K562 (cell line): Measurements from ENCODE around the gene PHACTR3. TPM values are rescaled to one million over a fixed set of nuclear protein-coding genes. Genes with fewer than 3 reads are reported as not detected.

Experiments
- ATAC-seq: fragments of 200-7000 bp; cut with Tn5 transposase; 3 replicates; pipeline ENCODE4 v1.9.1; 2020; ENCODE audit warnings: moderate library complexity
- BruUV-seq: library from RNA; stranded (reverse); fragments of 400-500 nt; replicated peaks from 2 replicates; lab custom pipeline; 2021; lab: Mats Ljungman, UMichigan
- CTCF ChIA-PET: fragments of 300-600 bp; formaldehyde crosslinking; extraction: SDS; loops from one replicate; lab custom pipeline; 2021; ENCODE audit warnings: low intra/inter-chr PET ratio; lab: Yijun Ruan, JAX
- POLR2A ChIA-PET: fragments of 300-600, 350-650 bp; sonication (Branson Sonifier 250); formaldehyde crosslinking; extraction: SDS; loops from one replicate; lab custom pipeline; 2021; ENCODE audit warnings: antibody characterized with exemption, inconsistent platforms; lab: Yijun Ruan, JAX
- DNase-seq, 4 experiments: peaks; one replicate each; pipeline versions ENCODE4 v3.0.0 to v3.0.0-alpha.2; 2011 to 2018; ENCODE audit warnings: low spot score in 3 of 4, mixed read lengths in 3 of 4; ENCODE audit errors: extremely low read depth in 1 of 4
- FAIRE-seq: peaks from 2 replicates; lab custom pipeline; 2011; peaks lifted over from hg19 to GRCh38; lab: Jason Lieb, UNC
- H2AFZ ChIP-seq: 2 replicates; pipeline ENCODE4 v1.6.0; 2011; ENCODE audit warnings: low read depth, low read length, control low read depth, inconsistent platforms
- H3K27ac ChIP-seq: fragments of 200-600 bp; 3 replicates; pipeline ENCODE4 v1.8.0; 2011; ENCODE audit warnings: low read depth, mild to moderate bottlenecking, control low read depth, inconsistent platforms, low read length, moderate library complexity, mixed read lengths; ENCODE audit errors: extremely low read depth
- H3K27me3 ChIP-seq, 2 experiments: fragments of 300-600 bp in 1 of 2; 2 replicates in 1 of 2; 3 replicates in 1 of 2; pipeline versions ENCODE4 v1.6.0 to v1.8.0; 2011; ENCODE audit warnings: inconsistent platforms in 2 of 2, low read length in 2 of 2, mild to moderate bottlenecking in 1 of 2, mixed read lengths in 1 of 2, moderate library complexity in 1 of 2; ENCODE audit not compliant: control insufficient read depth in 2 of 2, insufficient read depth in 2 of 2
- H3K36me3 ChIP-seq: fragments of 300-600 bp; 3 replicates; pipeline ENCODE4 v1.8.0; 2011; ENCODE audit warnings: mild to moderate bottlenecking, low read length, inconsistent platforms; ENCODE audit not compliant: control insufficient read depth, insufficient read depth
- H3K4me1 ChIP-seq, 2 experiments: fragments of 200-600 bp in 1 of 2; replicated peaks in 1 of 2; 2 replicates in 1 of 2; 3 replicates in 1 of 2; pipeline versions ENCODE4 v1.5.1 to v1.8.0; 2011; ENCODE audit warnings: inconsistent platforms in 2 of 2, low read length in 2 of 2, mild to moderate bottlenecking in 1 of 2, mixed read lengths in 1 of 2, moderate library complexity in 1 of 2; ENCODE audit not compliant: control insufficient read depth in 2 of 2, insufficient read depth in 2 of 2
- H3K4me2 ChIP-seq: 2 replicates; pipeline ENCODE4 v1.6.1; 2011; ENCODE audit warnings: low read length, control low read depth, inconsistent platforms, mixed read lengths; ENCODE audit not compliant: insufficient read depth
- H3K4me3 ChIP-seq: fragments of 200-600 bp; sonication (generic), shearing (Covaris generic); 2 replicates; pipeline ENCODE4 v1.5.1; 2016; ENCODE audit warnings: control low read depth, inconsistent platforms
- H3K79me2 ChIP-seq: fragments of 200-600 bp; 3 replicates; pipeline ENCODE4 v1.8.0; 2011; ENCODE audit warnings: low read length, inconsistent platforms; ENCODE audit not compliant: control insufficient read depth, insufficient read depth
- H3K9ac ChIP-seq, 2 experiments: 2 replicates each; pipeline versions ENCODE4 v1.6.0 to v1.6.1; 2011; ENCODE audit warnings: low read depth in 2 of 2, low read length in 2 of 2, control low read depth in 1 of 2, inconsistent platforms in 1 of 2, mild to moderate bottlenecking in 1 of 2, mixed read lengths in 1 of 2; ENCODE audit not compliant: insufficient read depth in 1 of 2
- H3K9me1 ChIP-seq: one replicate; pipeline ENCODE4 v1.6.0; 2011; ENCODE audit warnings: inconsistent platforms, mild to moderate bottlenecking, low read length, moderate library complexity; ENCODE audit not compliant: control insufficient read depth, insufficient read depth
- H3K9me3 ChIP-seq: replicated peaks from 2 replicates; pipeline ENCODE4 v1.5.1; 2011; ENCODE audit warnings: low read depth, low read length, inconsistent platforms; ENCODE audit not compliant: control insufficient read depth, insufficient read depth
- H4K20me1 ChIP-seq: replicated peaks from 2 replicates; pipeline ENCODE4 v1.6.1; 2011; ENCODE audit warnings: low read length, inconsistent platforms, mixed read lengths; ENCODE audit not compliant: control insufficient read depth, insufficient read depth
- ADNP ChIP-seq: fragments of 200-800 bp; sonication (Bioruptor generic); IDR thresholded peaks from 2 replicates; pipeline ENCODE4 v1.6.1; 2016; ENCODE audit warnings: missing genetic modification characterization, missing compliant biosample characterization
- CREB3L1 ChIP-seq: fragments of 450-650 bp; IDR thresholded peaks from 2 replicates; pipeline ENCODE4 v1.6.1; 2014; ENCODE audit warnings: low read depth, mild to moderate bottlenecking, moderate library complexity, borderline replicate concordance
- DACH1 ChIP-seq: fragments of 450-650 bp; IDR thresholded peaks from 2 replicates; pipeline ENCODE4 v1.6.1; 2018; ENCODE audit not compliant: partially characterized antibody
- FOSL1 ChIP-seq: fragments of 200-800 bp; sonication (Bioruptor generic); conservative IDR thresholded peaks from 2 replicates; pipeline ENCODE4 v1.6.1; 2016; ENCODE audit warnings: missing genetic modification characterization, missing compliant biosample characterization
- GATA2 ChIP-seq: sonication (generic); formaldehyde crosslinking; IDR thresholded peaks from 2 replicates; pipeline ENCODE4 v1.4.0; 2020; ENCODE audit warnings: mild to moderate bottlenecking, missing genetic modification reagents
- HDGF ChIP-seq: fragments of 450-650 bp; IDR thresholded peaks from 2 replicates; pipeline ENCODE4 v1.6.1; 2016
- HNRNPLL ChIP-seq: fragments of 200-400 bp; formaldehyde crosslinking; IDR thresholded peaks from 2 replicates; pipeline ENCODE4 v1.6.1; 2017; ENCODE audit warnings: low read length, low read depth, mild to moderate bottlenecking; ENCODE audit not compliant: poor library complexity, severe bottlenecking
- ID3 ChIP-seq, 2 experiments: fragments of 250-450 bp in 1 of 2; fragments of 450-650 bp in 1 of 2; sonication (Bioruptor Pico) in 1 of 2; IDR thresholded peaks; 2 replicates each; pipeline versions ENCODE4 v1.6.1 to v1.8.0; 2016 to 2021; ENCODE audit warnings: mild to moderate bottlenecking in 2 of 2, moderate library complexity in 2 of 2, missing compliant biosample characterization in 1 of 2, missing genetic modification characterization in 1 of 2
- SMARCA4 ChIP-seq: fragments of 450-650 bp; IDR thresholded peaks from 2 replicates; pipeline ENCODE4 v1.6.1; 2016
- TFAP4 ChIP-seq: sonication (generic); formaldehyde crosslinking; IDR thresholded peaks from 2 replicates; pipeline ENCODE4 v1.8.0; 2022; ENCODE audit warnings: missing genetic modification reagents, mild to moderate bottlenecking, moderate library complexity, borderline replicate concordance
- ZBTB8A ChIP-seq: fragments of 450-650 bp; IDR thresholded peaks from 2 replicates; pipeline ENCODE4 v1.6.1; 2018; ENCODE audit warnings: mild to moderate bottlenecking, moderate library complexity; ENCODE audit not compliant: partially characterized antibody
- ZNF133 ChIP-seq: fragments of 250-450 bp; sonication (Bioruptor Pico); IDR thresholded peaks from 2 replicates; pipeline ENCODE4 v1.4.0; 2020; ENCODE audit warnings: mild to moderate bottlenecking
- ZNF263 ChIP-seq: sonication (generic); formaldehyde crosslinking; IDR thresholded peaks from 2 replicates; pipeline ENCODE4 v1.8.0; 2022; ENCODE audit warnings: mild to moderate bottlenecking, missing genetic modification reagents, borderline replicate concordance
- ZNF766 ChIP-seq: fragments of 200-800 bp; sonication (Bioruptor generic); conservative IDR thresholded peaks from 2 replicates; pipeline ENCODE4 v1.6.1; 2016; ENCODE audit warnings: missing genetic modification characterization, missing compliant biosample characterization
- WGBS: fragments of 100-300 bp; shearing (Covaris generic); methylation state at CpG from one replicate; pipeline ENCODE4 v1.1.6; 2016; ENCODE audit warnings: low coverage, mixed read lengths; ENCODE audit not compliant: insufficient coverage; ENCODE audit errors: missing lambda C conversion rate; 5-methylcytosine and 5-hydroxymethylcytosine counted together
- in situ Hi-C: fragments of 300-500 bp; cut with MboI; formaldehyde crosslinking; loops from 4 replicates; pipeline ENCODE4 v1.15.0; 2018; ENCODE audit warnings: inconsistent platforms, mixed read lengths
- intact Hi-C: fragments of 100-400 bp; cut with micrococcal nuclease; formaldehyde crosslinking; loops from 2 replicates; pipeline ENCODE4 v1.14.2; 2022
- polyA plus RNA-seq, 8 experiments: library from polyadenylated mRNA; depleted of rRNA in 4 of 8; stranded (reverse) in 5 of 8; unstranded in 3 of 8; fragments of >200 nt; fragmentation: Nextera tagmentation in 2 of 8; fragmentation: Illumina TruSeq in 1 of 8; extraction: Ambion mirVana in 2 of 8; extraction: Trizol in 1 of 8; gene quantifications; 2 replicates each; pipeline versions ENCODE4 v1.2.1 to v1.2.3, GENCODE V29; 2011 to 2014; ENCODE audit warnings: inconsistent platforms in 1 of 8, missing spikeins in 1 of 8
- total RNA-seq, 7 experiments: library from RNA; depleted of rRNA in 6 of 7; stranded (reverse); fragments of >200 nt in 6 of 7; fragmentation: Illumina TruSeq in 2 of 7; extraction: Trizol in 2 of 7; gene quantifications; 2 replicates each; pipeline versions ENCODE4 v1.2.1 to v1.2.3, GENCODE V29; 2011 to 2021; ENCODE audit warnings: low replicate concordance in 1 of 7
- TF ChIP-seq, protein P1 (sequence below): sonication (generic); formaldehyde crosslinking; IDR thresholded peaks from 2 replicates; pipeline ENCODE4 v1.8.1; 2023; ENCODE audit warnings: mild to moderate bottlenecking, missing genetic modification reagents
- TF ChIP-seq, protein P2 (sequence below): fragments of 250-450 bp; sonication (Bioruptor Pico); IDR thresholded peaks from 2 replicates; pipeline ENCODE4 v1.8.0; 2021; ENCODE audit warnings: moderate library complexity, mild to moderate bottlenecking, inconsistent platforms

Gene PHACTR3
- total and polyA plus RNA-seq, 9 of the 15 experiments (the other 6 are each of a cell fraction or from before 2014, with no cell fraction given) = not detected

DNA sequence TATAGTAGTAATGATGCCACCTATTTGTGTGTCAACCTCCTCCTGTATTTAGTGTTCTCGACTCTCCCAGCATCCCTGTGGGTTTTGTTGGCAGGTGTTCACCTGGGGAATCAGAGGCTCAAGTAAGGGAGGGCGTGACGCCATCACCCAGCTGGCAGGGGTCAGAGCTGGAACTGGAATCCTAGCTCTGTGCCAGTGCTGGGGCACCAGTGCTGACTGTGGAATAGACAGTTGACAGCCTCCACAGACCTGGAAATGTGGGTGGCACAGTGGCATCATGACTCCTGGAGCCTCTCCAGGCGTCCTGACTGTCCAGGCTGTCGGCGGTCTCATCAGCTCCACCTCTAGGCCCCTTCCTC is 226.3 kb downstream of the PHACTR3 start:
- H3K79me2 ChIP-seq = no peaks in the 10 kb centered on the region
- no peaks in the 10 kb centered on the region for H4K20me1 ChIP-seq
- H3K9me1 ChIP-seq = no peaks in the 10 kb centered on the region
- H3K4me2 ChIP-seq = no peak overlapping the region
- H3K9me3 ChIP-seq = no peaks in the 10 kb centered on the region
- no peak overlapping the region for H2AFZ ChIP-seq
- 0% methylated on average over 6 of the region's 6 CpGs for WGBS
- in situ Hi-C loops (no loop called here), intact Hi-C loops (no loop called here)
- POLR2A ChIA-PET = interaction anchor here (0.6 kb wide), 1 partner anchor 9 kb away, joined by 3 read pairs; no protein-coding TSS in a partner anchor
- CTCF ChIA-PET = no interaction called here
- TF ChIP-seq GATA2 (CRISPR knock-in tag) = no peak
- no peak for TF ChIP-seq ZNF766
- no peak for TF ChIP-seq FOSL1 (tag)
- TF ChIP-seq, protein P1, sequence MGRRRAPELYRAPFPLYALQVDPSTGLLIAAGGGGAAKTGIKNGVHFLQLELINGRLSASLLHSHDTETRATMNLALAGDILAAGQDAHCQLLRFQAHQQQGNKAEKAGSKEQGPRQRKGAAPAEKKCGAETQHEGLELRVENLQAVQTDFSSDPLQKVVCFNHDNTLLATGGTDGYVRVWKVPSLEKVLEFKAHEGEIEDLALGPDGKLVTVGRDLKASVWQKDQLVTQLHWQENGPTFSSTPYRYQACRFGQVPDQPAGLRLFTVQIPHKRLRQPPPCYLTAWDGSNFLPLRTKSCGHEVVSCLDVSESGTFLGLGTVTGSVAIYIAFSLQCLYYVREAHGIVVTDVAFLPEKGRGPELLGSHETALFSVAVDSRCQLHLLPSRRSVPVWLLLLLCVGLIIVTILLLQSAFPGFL (CRISPR knock-in tag) = no peak
- TF ChIP-seq ZNF133 (CRISPR knock-in tag) = no peak
- TF ChIP-seq, protein P2, sequence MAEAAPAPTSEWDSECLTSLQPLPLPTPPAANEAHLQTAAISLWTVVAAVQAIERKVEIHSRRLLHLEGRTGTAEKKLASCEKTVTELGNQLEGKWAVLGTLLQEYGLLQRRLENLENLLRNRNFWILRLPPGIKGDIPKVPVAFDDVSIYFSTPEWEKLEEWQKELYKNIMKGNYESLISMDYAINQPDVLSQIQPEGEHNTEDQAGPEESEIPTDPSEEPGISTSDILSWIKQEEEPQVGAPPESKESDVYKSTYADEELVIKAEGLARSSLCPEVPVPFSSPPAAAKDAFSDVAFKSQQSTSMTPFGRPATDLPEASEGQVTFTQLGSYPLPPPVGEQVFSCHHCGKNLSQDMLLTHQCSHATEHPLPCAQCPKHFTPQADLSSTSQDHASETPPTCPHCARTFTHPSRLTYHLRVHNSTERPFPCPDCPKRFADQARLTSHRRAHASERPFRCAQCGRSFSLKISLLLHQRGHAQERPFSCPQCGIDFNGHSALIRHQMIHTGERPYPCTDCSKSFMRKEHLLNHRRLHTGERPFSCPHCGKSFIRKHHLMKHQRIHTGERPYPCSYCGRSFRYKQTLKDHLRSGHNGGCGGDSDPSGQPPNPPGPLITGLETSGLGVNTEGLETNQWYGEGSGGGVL = no peak
- TF ChIP-seq ADNP (tag) = no peak
- TF ChIP-seq HNRNPLL = no peak
- no peak for TF ChIP-seq HDGF
- TF ChIP-seq SMARCA4 = no peak
- no peak for TF ChIP-seq ZNF263 (CRISPR knock-in tag)
- TF ChIP-seq TFAP4 (CRISPR knock-in tag) = no peak
- TF ChIP-seq ZBTB8A = no peak
- TF ChIP-seq ID3 (CRISPR knock-in tag; IDR thresholded peaks at IDR 0.05) = no peak
- TF ChIP-seq ID3 (tag; IDR thresholded peaks at IDR 0.05) = no peak
- TF ChIP-seq CREB3L1 = no peak
- no peak for TF ChIP-seq DACH1
- no TSS peak for BruUV-seq
- no peaks in the 10 kb centered on the region for H3K36me3 ChIP-seq
- no peak overlapping the region for H3K27ac ChIP-seq
- H3K4me1 ChIP-seq = no peaks in the 10 kb centered on the region
- H3K4me3 ChIP-seq = no peak overlapping the region
- H3K27me3 ChIP-seq = peaks cover 0 to 4% of the 10 kb centered on the region in 2 experiments; a peak in 3 of 5 replicates
- FAIRE-seq (no peak), ATAC-seq (no peak), DNase-seq (no peak)
- H3K9ac ChIP-seq = no peak overlapping the region
